HG03025 (cell line): Measurements from ENCODE around the gene PRSS50.

ENCODE experiments used
- ATAC-seq: cut with Tn5 transposase; IDR thresholded peaks from one replicate; pipeline ENCODE4 v1.9.1; 2021; ENCODE audit warnings: mild to moderate bottlenecking, moderate library complexity; ENCODE audit not compliant: unreplicated experiment, low FRiP score

PRSS50 gene

GRCh38 chr3:46671541-46672348 is 45.9 kb downstream of the PRSS50 start:
- no peak for ATAC-seq

GRCh38 chr3:46670891-46671427 is 46.7 kb downstream of the PRSS50 start:
- ATAC-seq, result no peak

GRCh38 chr3:46670000-46670890 is 47.4 kb downstream of the PRSS50 start:
- ATAC-seq, result no peak

GRCh38 chr3:46669191-46669999 is 48.3 kb downstream of the PRSS50 start:
- ATAC-seq, result no peak

- no peak for ATAC-seq
These were observed 49.1 kb downstream of the PRSS50 start for GRCh38 chr3:46668591-46668990.

- ATAC-seq, result no peak
These were observed 49.6 kb downstream of the PRSS50 start for GRCh38 chr3:46668116-46668515.

- ATAC-seq, result no peak
These were observed 50.0 kb downstream of the PRSS50 start for GRCh38 chr3:46667657-46668056.

- no peak for ATAC-seq
These were observed 50.5 kb downstream of the PRSS50 start for GRCh38 chr3:46667061-46667621.

- ATAC-seq, result no peak
These were observed 51.2 kb downstream of the PRSS50 start for GRCh38 chr3:46666453-46666845.

GRCh38 chr3:46665763-46666452 is 51.8 kb downstream of the PRSS50 start:
- ATAC-seq, result no peak

- ATAC-seq, result no peak
These were observed 52.5 kb downstream of the PRSS50 start for GRCh38 chr3:46664971-46665762.

- ATAC-seq, result no peak
These were observed 53.3 kb downstream of the PRSS50 start for GRCh38 chr3:46664188-46664970.

- no peak for ATAC-seq
These were observed 54.0 kb downstream of the PRSS50 start for GRCh38 chr3:46663591-46664135.

- no peak for ATAC-seq
These were observed 54.7 kb downstream of the PRSS50 start for GRCh38 chr3:46662771-46663551.
